Measurements from ENCODE around the gene KCNQ1.

DNA sequence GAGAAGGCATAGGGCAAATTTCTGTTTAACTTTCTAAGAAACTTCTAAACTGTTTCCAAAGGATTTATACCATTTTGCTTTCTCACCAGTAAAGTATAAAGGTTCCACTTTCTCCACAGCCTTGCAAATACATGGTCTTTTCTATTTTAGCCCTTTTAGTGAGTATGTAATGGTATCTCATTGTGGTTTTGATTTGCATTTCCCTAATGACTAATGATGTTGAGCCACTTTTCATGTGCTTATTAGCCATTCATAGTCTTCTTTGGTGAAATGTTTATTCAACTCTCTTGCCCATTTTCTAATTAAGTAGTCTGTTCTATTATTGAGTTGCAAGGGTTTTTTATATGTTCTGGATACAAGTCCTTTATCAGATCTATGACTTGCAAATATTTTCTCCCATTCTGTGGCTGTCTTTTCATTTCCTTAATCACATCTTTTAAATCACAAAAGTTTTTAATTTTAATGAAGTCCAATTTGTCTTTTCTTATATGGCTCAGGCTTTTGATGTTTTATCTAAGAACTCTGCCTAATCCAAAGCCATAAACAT lies 338.8 kb downstream of the KCNQ1 start:
- TF ChIP-seq, protein P1, sequence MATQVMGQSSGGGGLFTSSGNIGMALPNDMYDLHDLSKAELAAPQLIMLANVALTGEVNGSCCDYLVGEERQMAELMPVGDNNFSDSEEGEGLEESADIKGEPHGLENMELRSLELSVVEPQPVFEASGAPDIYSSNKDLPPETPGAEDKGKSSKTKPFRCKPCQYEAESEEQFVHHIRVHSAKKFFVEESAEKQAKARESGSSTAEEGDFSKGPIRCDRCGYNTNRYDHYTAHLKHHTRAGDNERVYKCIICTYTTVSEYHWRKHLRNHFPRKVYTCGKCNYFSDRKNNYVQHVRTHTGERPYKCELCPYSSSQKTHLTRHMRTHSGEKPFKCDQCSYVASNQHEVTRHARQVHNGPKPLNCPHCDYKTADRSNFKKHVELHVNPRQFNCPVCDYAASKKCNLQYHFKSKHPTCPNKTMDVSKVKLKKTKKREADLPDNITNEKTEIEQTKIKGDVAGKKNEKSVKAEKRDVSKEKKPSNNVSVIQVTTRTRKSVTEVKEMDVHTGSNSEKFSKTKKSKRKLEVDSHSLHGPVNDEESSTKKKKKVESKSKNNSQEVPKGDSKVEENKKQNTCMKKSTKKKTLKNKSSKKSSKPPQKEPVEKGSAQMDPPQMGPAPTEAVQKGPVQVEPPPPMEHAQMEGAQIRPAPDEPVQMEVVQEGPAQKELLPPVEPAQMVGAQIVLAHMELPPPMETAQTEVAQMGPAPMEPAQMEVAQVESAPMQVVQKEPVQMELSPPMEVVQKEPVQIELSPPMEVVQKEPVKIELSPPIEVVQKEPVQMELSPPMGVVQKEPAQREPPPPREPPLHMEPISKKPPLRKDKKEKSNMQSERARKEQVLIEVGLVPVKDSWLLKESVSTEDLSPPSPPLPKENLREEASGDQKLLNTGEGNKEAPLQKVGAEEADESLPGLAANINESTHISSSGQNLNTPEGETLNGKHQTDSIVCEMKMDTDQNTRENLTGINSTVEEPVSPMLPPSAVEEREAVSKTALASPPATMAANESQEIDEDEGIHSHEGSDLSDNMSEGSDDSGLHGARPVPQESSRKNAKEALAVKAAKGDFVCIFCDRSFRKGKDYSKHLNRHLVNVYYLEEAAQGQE (IDR thresholded peaks at IDR 0.05; ENCODE audit: low read depth, low read length) = no peak
- no peak for TF ChIP-seq POLR2AphosphoS5 (IDR thresholded peaks at IDR 0.05; ENCODE audit: low read depth, low read length)
- TF ChIP-seq EP300 (IDR thresholded peaks at IDR 0.05; ENCODE audit: borderline replicate concordance in 1 of 2, low read depth in 1 of 2, low read length in 1 of 2) = no peak
- no peak for TF ChIP-seq CTCF (IDR thresholded peaks at IDR 0.05)

All from SK-N-SH (cell line).